Neural progenitor cell (in vitro differentiated cells): ENCODE data around the gene TMEM123. TPM values are rescaled to one million over a fixed set of nuclear protein-coding genes. Genes with fewer than 3 reads are reported as not detected.

ENCODE experiments used
- DNase-seq: peaks from one replicate; pipeline ENCODE4 v3.0.0-alpha.2; 2016; ENCODE audit warnings: low spot score
- H2AFZ ChIP-seq: fragments of 200-600 bp; sonication (generic); replicated peaks from 2 replicates; pipeline ENCODE4 v1.6.1; 2016; ENCODE audit warnings: antibody characterized with exemption
- H3F3A ChIP-seq: fragments of 200-600 bp; sonication (generic); 2 replicates; pipeline ENCODE4 v1.6.1; 2016; ENCODE audit warnings: antibody characterized with exemption, low read depth
- H3K27ac ChIP-seq: fragments of 200-600 bp; sonication (generic); 2 replicates; pipeline ENCODE4 v1.5.1; 2016; ENCODE audit warnings: mild to moderate bottlenecking
- H3K27me3 ChIP-seq: fragments of 200-600 bp; sonication (generic); 2 replicates; pipeline ENCODE4 v1.6.1; 2016; ENCODE audit warnings: mild to moderate bottlenecking, moderate library complexity
- H3K36me3 ChIP-seq: fragments of 200-600 bp; sonication (generic); 2 replicates; pipeline ENCODE4 v1.5.1; 2016
- H3K4me1 ChIP-seq: fragments of 200-600 bp; sonication (generic); 2 replicates; pipeline ENCODE4 v1.6.1; 2016; ENCODE audit warnings: mixed run types
- H3K4me2 ChIP-seq: fragments of 200-600 bp; sonication (generic); 2 replicates; pipeline ENCODE4 v1.6.1; 2016
- H3K4me3 ChIP-seq: fragments of 200-600 bp; sonication (generic); 2 replicates; pipeline ENCODE4 v1.5.1; 2016
- H3K79me2 ChIP-seq: fragments of 200-600 bp; sonication (generic); 2 replicates; pipeline ENCODE4 v1.6.1; 2016; ENCODE audit warnings: low read depth
- H3K9ac ChIP-seq: fragments of 200-600 bp; sonication (generic); 2 replicates; pipeline ENCODE4 v1.6.1; 2016
- H3K9me3 ChIP-seq: fragments of 200-600 bp; sonication (generic); 2 replicates; pipeline ENCODE4 v1.5.1; 2016; ENCODE audit warnings: low read depth
- H4K20me1 ChIP-seq: fragments of 200-600 bp; sonication (generic); 2 replicates; pipeline ENCODE4 v1.6.1; 2016; ENCODE audit warnings: low read depth
- H3K27ac Mint-ChIP-seq: 3 replicates; pipeline ENCODE4 v1.8.0; 2021; ENCODE audit warnings: mixed read lengths
- H3K27me3 Mint-ChIP-seq: 2 replicates; pipeline ENCODE4 v1.8.0; 2022; ENCODE audit warnings: low read depth, mild to moderate bottlenecking, inconsistent platforms, moderate library complexity, mixed read lengths; ENCODE audit not compliant: insufficient read depth
- H3K36me3 Mint-ChIP-seq: 3 replicates; pipeline ENCODE4 v1.8.0; 2021; ENCODE audit warnings: mixed read lengths
- H3K4me1 Mint-ChIP-seq: 3 replicates; pipeline ENCODE4 v1.8.0; 2021; ENCODE audit warnings: mixed read lengths
- H3K4me3 Mint-ChIP-seq: 3 replicates; pipeline ENCODE4 v1.8.0; 2021; ENCODE audit warnings: mild to moderate bottlenecking, moderate library complexity, mixed read lengths
- H3K9me3 Mint-ChIP-seq: 3 replicates; pipeline ENCODE4 v1.8.0; 2020; ENCODE audit warnings: mixed read lengths
- CTCF ChIP-seq: fragments of 200-600 bp; sonication (generic); IDR thresholded peaks from 2 replicates; pipeline ENCODE4 v1.5.1; 2017; ENCODE audit warnings: antibody characterized with exemption, mild to moderate bottlenecking
- EZH2 ChIP-seq: fragments of 200-600 bp; sonication (generic); IDR thresholded peaks from 2 replicates; pipeline ENCODE4 v1.6.1; 2017; ENCODE audit warnings: antibody characterized with exemption, mild to moderate bottlenecking, moderate library complexity
- EZH2phosphoT487 ChIP-seq: fragments of 200-600 bp; sonication (generic); IDR thresholded peaks from 2 replicates; pipeline ENCODE4 v1.6.1; 2017; ENCODE audit warnings: antibody characterized with exemption
- total RNA-seq: library from RNA; depleted of rRNA; stranded (reverse); fragments of >200 nt; gene quantifications from 2 replicates; pipeline ENCODE4 v1.2.3, GENCODE V29; 2015; ENCODE audit warnings: low replicate concordance

Gene TMEM123
- total RNA-seq, 1 donor from 2014 or later: 230 TPM

DNA sequence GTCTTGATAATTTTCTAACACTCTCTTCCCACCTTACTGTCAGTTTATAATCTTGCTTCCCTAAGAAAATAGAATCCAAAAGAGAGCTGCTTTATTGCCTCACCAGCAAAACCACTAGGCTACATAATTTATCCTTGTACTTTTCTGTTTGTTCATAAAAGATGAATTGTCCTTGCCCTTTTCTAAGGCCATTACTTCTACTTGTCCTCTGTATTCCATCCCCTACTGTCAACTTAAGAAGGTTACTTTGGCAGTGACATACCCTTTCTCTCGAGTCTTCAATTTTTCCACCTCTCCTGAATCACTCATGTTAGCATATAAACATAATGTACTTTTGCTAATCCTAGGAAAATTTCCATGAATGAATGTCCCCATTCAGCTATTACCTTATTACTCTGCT is 87.6 kb downstream of the TMEM123 start:
- Histone ChIP-seq H3K36me3 (peaks cover 37% of the 10 kb centered on the region), H3K79me2 (peaks cover 8% of the 10 kb centered on the region), H3K9me3 (no peaks in the 10 kb centered on the region), H3K27ac (no peak overlapping the region), H3K4me3 (no peak overlapping the region), H3K27me3 (no peaks in the 10 kb centered on the region), H3K4me1 (no peaks in the 10 kb centered on the region), H3K9ac (no peak overlapping the region), H3F3A (peaks cover 5% of the 10 kb centered on the region), H3K4me2 (no peak overlapping the region), H4K20me1 (no peaks in the 10 kb centered on the region), H2AFZ (no peak overlapping the region)
- no peak overlapping the region for H3K27ac Mint-ChIP-seq
- H3K36me3 Mint-ChIP-seq: peaks cover 60% of the 10 kb centered on the region
- peaks cover 2% of the 10 kb centered on the region for H3K9me3 Mint-ChIP-seq
- DNase-seq: no peak
- no peak overlapping the region for H3K4me3 Mint-ChIP-seq
- no peaks in the 10 kb centered on the region for H3K27me3 Mint-ChIP-seq
- no peak for TF ChIP-seq CTCF
- no peak for TF ChIP-seq EZH2
- H3K4me1 Mint-ChIP-seq: no peaks in the 10 kb centered on the region

GRCh38 chr11:102361086-102362031 is 91.2 kb downstream of the TMEM123 start:
- Histone ChIP-seq H3K79me2 (peaks cover 28% of the 10 kb centered on the region), H3F3A (no peaks in the 10 kb centered on the region)
- H3K27ac Mint-ChIP-seq: peak overlapping the region; percentile 27

DNA sequence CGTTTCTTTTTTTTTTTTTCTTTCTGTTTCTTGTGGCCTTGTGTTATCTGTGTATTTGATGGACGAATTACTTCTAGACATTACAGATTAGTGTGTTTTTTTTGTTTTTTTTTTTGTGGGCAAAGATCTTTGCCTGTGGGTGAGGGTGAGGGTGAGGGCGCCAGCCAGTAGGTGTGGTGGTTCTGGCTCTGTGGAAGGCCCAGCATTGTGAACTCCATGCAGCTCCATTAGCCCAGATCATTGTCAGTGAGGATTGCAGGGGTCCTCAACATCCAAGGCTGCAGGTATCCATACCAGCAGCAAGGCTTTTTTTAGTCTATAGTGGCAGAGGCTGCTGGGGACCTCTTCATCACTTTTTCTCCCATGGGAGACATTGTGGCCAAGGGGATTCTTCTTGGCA is 91.9 kb downstream of the TMEM123 start:
- Histone ChIP-seq H3K27ac (no peak overlapping the region), H3K9me3 (no peaks in the 10 kb centered on the region), H3K4me1 (no peaks in the 10 kb centered on the region), H3K36me3 (peaks cover 16% of the 10 kb centered on the region), H3K4me2 (no peak overlapping the region), H3K4me3 (no peak overlapping the region), H2AFZ (no peak overlapping the region), H3K9ac (no peak overlapping the region), H4K20me1 (peaks cover 3% of the 10 kb centered on the region), H3K27me3 (no peaks in the 10 kb centered on the region), H3K79me2 (peaks cover 34% of the 10 kb centered on the region), H3F3A (no peaks in the 10 kb centered on the region)
- TF ChIP-seq EZH2 (no peak), CTCF (no peak), EZH2phosphoT487 (no peak)
- Mint-ChIP-seq H3K4me3 (no peak overlapping the region), H3K9me3 (peaks cover 15% of the 10 kb centered on the region), H3K36me3 (peaks cover 66% of the 10 kb centered on the region), H3K27me3 (no peaks in the 10 kb centered on the region), H3K4me1 (no peaks in the 10 kb centered on the region), H3K27ac (no peak overlapping the region)
- DNase-seq: no peak

More at GRCh38 chr11:102361086-102362031, 91.2 kb downstream of the TMEM123 start:
- Mint-ChIP-seq H3K27me3 (no peaks in the 10 kb centered on the region), H3K4me1 (no peaks in the 10 kb centered on the region), H3K4me3 (peak overlapping the region; percentile 3), H3K9me3 (peaks cover 10% of the 10 kb centered on the region), H3K36me3 (peaks cover 65% of the 10 kb centered on the region)
- H3K36me3 ChIP-seq: peaks cover 16% of the 10 kb centered on the region
- peaks cover 3% of the 10 kb centered on the region for H4K20me1 ChIP-seq
- H3K9ac ChIP-seq: no peak overlapping the region
- no peak for DNase-seq
- no peak for TF ChIP-seq CTCF
- no peak for TF ChIP-seq EZH2
- no peak for TF ChIP-seq EZH2phosphoT487
- no peak overlapping the region for H3K4me3 ChIP-seq
- no peaks in the 10 kb centered on the region for H3K9me3 ChIP-seq
- no peak overlapping the region for H2AFZ ChIP-seq
- H3K27ac ChIP-seq: no peak overlapping the region
- H3K27me3 ChIP-seq: no peaks in the 10 kb centered on the region
- no peaks in the 10 kb centered on the region for H3K4me1 ChIP-seq
- H3K4me2 ChIP-seq: no peak overlapping the region
